Measurements from ENCODE around the gene RRP1B.

GRCh38 chr21:43662286-43662685 lies 2.9 kb downstream of the RRP1B start:
- TF ChIP-seq CTCF (IDR thresholded peaks at IDR 0.05; ENCODE audit: insufficient read depth, low read length): no peak
- no peak for TF ChIP-seq SPI1 (IDR thresholded peaks at IDR 0.05; ENCODE audit: borderline replicate concordance, low read depth)
- TF ChIP-seq GABPA (IDR thresholded peaks at IDR 0.05; ENCODE audit: low read depth): no peak
